Stomach (tissue), 4 donors: ENCODE data around the gene ASMTL.
"Not testable (repeated sequence)": the region's sequence is repeated elsewhere in the genome, so short reads cannot be mapped to it uniquely, and the experiment has no call there.

Source experiments
- POLR2A ChIP-seq, 4 donors: fragments of 450-650 bp; IDR thresholded peaks; one replicate each; pipeline ENCODE4 v1.6.1; 2016; ENCODE audit warnings: antibody characterized with exemption in 4 of 4, control low read depth in 2 of 4, mild to moderate bottlenecking in 1 of 4, moderate library complexity in 1 of 4
- TF ChIP-seq, protein P1 (sequence below), 7 experiments: fragments of 450-650 bp in 4 of 7; fragments of 200-600 bp in 3 of 7; sonication (generic) in 3 of 7; IDR thresholded peaks; one replicate each; pipeline ENCODE4 v1.5.1; 2016 to 2019; ENCODE audit warnings: antibody characterized with exemption in 7 of 7, control low read depth in 2 of 7, mild to moderate bottlenecking in 1 of 7

GRCh38 chrX:1474593-1474992 lies 21.9 kb upstream of the ASMTL start:
- TF ChIP-seq, protein P1, sequence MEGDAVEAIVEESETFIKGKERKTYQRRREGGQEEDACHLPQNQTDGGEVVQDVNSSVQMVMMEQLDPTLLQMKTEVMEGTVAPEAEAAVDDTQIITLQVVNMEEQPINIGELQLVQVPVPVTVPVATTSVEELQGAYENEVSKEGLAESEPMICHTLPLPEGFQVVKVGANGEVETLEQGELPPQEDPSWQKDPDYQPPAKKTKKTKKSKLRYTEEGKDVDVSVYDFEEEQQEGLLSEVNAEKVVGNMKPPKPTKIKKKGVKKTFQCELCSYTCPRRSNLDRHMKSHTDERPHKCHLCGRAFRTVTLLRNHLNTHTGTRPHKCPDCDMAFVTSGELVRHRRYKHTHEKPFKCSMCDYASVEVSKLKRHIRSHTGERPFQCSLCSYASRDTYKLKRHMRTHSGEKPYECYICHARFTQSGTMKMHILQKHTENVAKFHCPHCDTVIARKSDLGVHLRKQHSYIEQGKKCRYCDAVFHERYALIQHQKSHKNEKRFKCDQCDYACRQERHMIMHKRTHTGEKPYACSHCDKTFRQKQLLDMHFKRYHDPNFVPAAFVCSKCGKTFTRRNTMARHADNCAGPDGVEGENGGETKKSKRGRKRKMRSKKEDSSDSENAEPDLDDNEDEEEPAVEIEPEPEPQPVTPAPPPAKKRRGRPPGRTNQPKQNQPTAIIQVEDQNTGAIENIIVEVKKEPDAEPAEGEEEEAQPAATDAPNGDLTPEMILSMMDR (IDR thresholded peaks at IDR 0.05), result not testable (repeated sequence)
- TF ChIP-seq POLR2A (IDR thresholded peaks at IDR 0.05), result not testable (repeated sequence)
